ENCODE results near the gene NQO2. TPM values are rescaled to one million over a fixed set of nuclear protein-coding genes. Genes with fewer than 3 reads are reported as not detected.

The NQO2 gene
- total and polyA plus RNA-seq, 2 of the 13 experiments (the other 11 are each of a cell fraction or from before 2014, with no cell fraction given) = 32.2 to 56.5 TPM

GRCh38 chr6:2999618-3000557 is at the start of gene NQO2 (continued):
- TF ChIP-seq ZNF766 (CRISPR knock-in tag; IDR thresholded peaks at IDR 0.05; ENCODE audit: borderline replicate concordance) (no peak; the same call in 1 of the 2 replicates), ZFP62 (CRISPR knock-in tag; IDR thresholded peaks at IDR 0.05) (no peak), UBTF (CRISPR knock-in tag; IDR thresholded peaks at IDR 0.05) (peak; percentile 94), NR3C1 (CRISPR knock-in tag; IDR thresholded peaks at IDR 0.05) (no peak), POLR2AphosphoS2 (IDR thresholded peaks at IDR 0.05; ENCODE audit: low read depth, low read length) (no peak), ZKSCAN8 (CRISPR knock-in tag; IDR thresholded peaks at IDR 0.05; ENCODE audit: borderline replicate concordance) (no peak), HMG20B (CRISPR knock-in tag; conservative IDR thresholded peaks at IDR 0.05) (no peak), ZNF549 (CRISPR knock-in tag; IDR thresholded peaks at IDR 0.05) (no peak), HNRNPUL1 (IDR thresholded peaks at IDR 0.05; ENCODE audit: low read depth, low read length) (no peak), ZFP36L1 (CRISPR knock-in tag; IDR thresholded peaks at IDR 0.05) (no peak), DRAP1 (CRISPR knock-in tag; IDR thresholded peaks at IDR 0.05) (peak; percentile 57), PTBP1 (IDR thresholded peaks at IDR 0.05; ENCODE audit: low read depth, low read length, poor library complexity, severe bottlenecking) (no peak), ZNF800 (CRISPR knock-in tag; IDR thresholded peaks at IDR 0.05) (peak; percentile 86), CBX5 (CRISPR knock-in tag; IDR thresholded peaks at IDR 0.05; ENCODE audit: borderline replicate concordance) (peak; percentile 52; the same call in 1 of the 2 replicates), ELF4 (CRISPR knock-in tag; IDR thresholded peaks at IDR 0.05; ENCODE audit: borderline replicate concordance) (no peak), HNF1A (IDR thresholded peaks at IDR 0.05; ENCODE audit: low read depth) (no peak), HNF1A (CRISPR knock-in tag; IDR thresholded peaks at IDR 0.05; ENCODE audit: borderline replicate concordance) (no peak)
